Esophagus muscularis mucosa (tissue), 4 donors: Measurements from ENCODE around the gene GRP. TPM values are rescaled to one million over a fixed set of nuclear protein-coding genes. Genes with fewer than 3 reads are reported as not detected.
A peak's percentile ranks its signal among the peaks of the same experiment; 100 is the strongest.

Experiments used
- DNase-seq: peaks from one replicate; pipeline ENCODE4 v3.0.0-alpha.2; 2017; ENCODE audit errors: extremely low spot score
- H3K27ac ChIP-seq, 4 donors: fragments of 200-600 bp; sonication (generic); replicated peaks in 1 of 4; 1 replicate in 3 of 4; 2 replicates in 1 of 4; pipeline ENCODE4 v1.5.1; 2016 to 2019; ENCODE audit warnings: mild to moderate bottlenecking in 1 of 4
- H3K27me3 ChIP-seq, 4 donors: fragments of 200-600 bp; sonication (generic); one replicate each; pipeline versions ENCODE4 v1.5.1 to v1.6.0; 2016 to 2019
- H3K36me3 ChIP-seq, 4 donors: fragments of 200-600 bp; sonication (generic); one replicate each; pipeline ENCODE4 v1.5.1; 2016 to 2019
- H3K4me1 ChIP-seq, 4 donors: fragments of 200-600 bp; sonication (generic); one replicate each; pipeline ENCODE4 v1.5.1; 2016 to 2019
- H3K4me3 ChIP-seq, 4 donors: fragments of 200-600 bp; sonication (generic); 1 replicate in 2 of 4; 2 replicates in 2 of 4; pipeline ENCODE4 v1.5.1; 2016 to 2019; ENCODE audit warnings: mild to moderate bottlenecking in 4 of 4, moderate library complexity in 1 of 4
- H3K9me3 ChIP-seq, 4 donors: fragments of 200-600 bp; sonication (generic); 1 replicate in 3 of 4; 2 replicates in 1 of 4; pipeline ENCODE4 v1.5.1; 2016 to 2019
- CTCF ChIP-seq, 3 experiments: fragments of 200-600 bp in 2 of 3; fragments of 450-650 bp in 1 of 3; sonication (generic) in 2 of 3; IDR thresholded peaks; one replicate each; pipeline ENCODE4 v1.5.1; 2017 to 2019; ENCODE audit warnings: antibody characterized with exemption in 3 of 3, mild to moderate bottlenecking in 2 of 3, moderate library complexity in 1 of 3
- EP300 ChIP-seq: sonication (generic); formaldehyde crosslinking; IDR thresholded peaks from one replicate; pipeline ENCODE4 v1.6.1; 2017; ENCODE audit warnings: antibody characterized with exemption
- POLR2A ChIP-seq: fragments of 450-650 bp; IDR thresholded peaks from one replicate; pipeline ENCODE4 v1.6.1; 2017; ENCODE audit warnings: antibody characterized with exemption, moderate library complexity, mild to moderate bottlenecking, low read depth
- POLR2AphosphoS5 ChIP-seq, 2 donors: sonication (generic); formaldehyde crosslinking; IDR thresholded peaks; one replicate each; pipeline ENCODE4 v1.6.1; 2017; ENCODE audit warnings: antibody characterized with exemption in 2 of 2
- WGBS: methylation state at CpG from one replicate; pipeline ENCODE4 v1.1.5; 2018; 5-methylcytosine and 5-hydroxymethylcytosine counted together
- intact Hi-C: fragments of 100-400 bp; cut with DNase I; formaldehyde crosslinking; loops from one replicate; pipeline ENCODE4 v1.15.1; 2023
- total RNA-seq, 4 donors: library from RNA; depleted of rRNA; stranded (reverse); fragments of >200 nt; gene quantifications; one replicate each; pipeline versions ENCODE4 v1.1.0 to v1.2.1, GENCODE V29; 2016

Gene GRP
- total RNA-seq, result 1 to 10 TPM in 3 of 4 donors, under 1 TPM in 1; 0.98 to 7.9 (median 2.5) TPM

GRCh38 chr18:59219672-59220163, at the start of gene GRP:
Gene GRP, plus strand, starts transcription at chr18:59220158. Its CDS starts 108 bp downstream, at chr18:59220266.
- peak within 1 kb of the TSS in 1 of 4 donors; percentile 5 for H3K4me3 ChIP-seq
- H3K27ac ChIP-seq, result no peak within 1 kb of the TSS
- no peaks in the 10 kb centered on the region for H3K9me3 ChIP-seq
- peaks cover 0 to 69% (median 12%) of the 10 kb centered on the region in 4 donors for H3K27me3 ChIP-seq
- intact Hi-C loops, result no loop called here
- peaks cover 0 to 19% (median 18%) of the 10 kb centered on the region in 4 donors for H3K4me1 ChIP-seq
- H3K36me3 ChIP-seq, result no peaks in the 10 kb centered on the region
- DNase-seq, result no peak
- no peak for TF ChIP-seq POLR2AphosphoS5 (IDR thresholded peaks at IDR 0.05)
- no peak for TF ChIP-seq EP300
- TF ChIP-seq POLR2A, result no peak
- TF ChIP-seq CTCF (IDR thresholded peaks at IDR 0.05), result no peak
- WGBS, result 4% methylated on average over 15 of the region's 29 CpGs

GRCh38 chr18:59172664-59173249, 47.2 kb upstream of the GRP start:
- Histone ChIP-seq H3K9me3 (peaks cover 0 to 24% (median 9%) of the 10 kb centered on the region in 4 donors), H3K36me3 (no peaks in the 10 kb centered on the region), H3K27ac (no peak overlapping the region), H3K4me1 (no peaks in the 10 kb centered on the region), H3K4me3 (no peak overlapping the region), H3K27me3 (no peaks in the 10 kb centered on the region)
- intact Hi-C loops, result no loop called here
- whole genome bisulfite sequencing, result 89% methylated on average over 2 of the region's 2 CpGs
- TF ChIP-seq POLR2AphosphoS5 (IDR thresholded peaks at IDR 0.05) (no peak), CTCF (IDR thresholded peaks at IDR 0.05) (no peak), POLR2A (no peak), EP300 (no peak)
- no peak for DNase-seq

GRCh38 chr18:59177485-59177884, 42.5 kb upstream of the GRP start:
- TF ChIP-seq POLR2AphosphoS5 (IDR thresholded peaks at IDR 0.05) (no peak), EP300 (no peak), POLR2A (no peak), CTCF (IDR thresholded peaks at IDR 0.05) (no peak)

GRCh38 chr18:59180150-59180845, 39.7 kb upstream of the GRP start:
- 63% methylated on average over 9 of the region's 9 CpGs for WGBS
- Histone ChIP-seq H3K4me1 (no peaks in the 10 kb centered on the region), H3K9me3 (no peaks in the 10 kb centered on the region), H3K27me3 (peaks cover 0 to 8% (median 0%) of the 10 kb centered on the region in 4 donors), H3K36me3 (no peaks in the 10 kb centered on the region), H3K4me3 (no peak overlapping the region), H3K27ac (no peak overlapping the region)
- intact Hi-C loops, result no loop called here
- TF ChIP-seq POLR2A, result no peak
- no peak for TF ChIP-seq EP300
- DNase-seq, result no peak

More at GRCh38 chr18:59177485-59177884, 42.5 kb upstream of the GRP start:
- Histone ChIP-seq H3K4me3 (no peak overlapping the region), H3K27ac (no peak overlapping the region), H3K9me3 (peaks cover 0 to 15% (median 7%) of the 10 kb centered on the region in 4 donors), H3K4me1 (no peaks in the 10 kb centered on the region), H3K36me3 (no peaks in the 10 kb centered on the region), H3K27me3 (peaks cover 0 to 8% (median 0%) of the 10 kb centered on the region in 4 donors)
- DNase-seq, result no peak
- intact Hi-C loops, result no loop called here
- WGBS, result 91% methylated on average over 4 of the region's 4 CpGs

GRCh38 chr18:59182673-59183072, 37.3 kb upstream of the GRP start:
- DNase-seq, result no peak
- Histone ChIP-seq H3K27me3 (peaks cover 0 to 8% (median 0%) of the 10 kb centered on the region in 4 donors), H3K36me3 (no peaks in the 10 kb centered on the region), H3K4me3 (no peak overlapping the region), H3K27ac (no peak overlapping the region), H3K9me3 (no peaks in the 10 kb centered on the region), H3K4me1 (no peaks in the 10 kb centered on the region)
- intact Hi-C loops, result no loop called here
- no peak for TF ChIP-seq POLR2A
- WGBS, result 93% methylated on average over 1 of the region's 1 CpG
